Right renal cortex interstitium (tissue), 3 donors: ENCODE results near the gene NR3C2. TPM values are rescaled to one million over a fixed set of nuclear protein-coding genes. Genes with fewer than 3 reads are reported as not detected.

Source experiments
- DNase-seq, 3 donors: peaks; one replicate each; pipeline ENCODE4 v3.0.0-alpha.2; 2013; ENCODE audit warnings: low read depth in 3 of 3, low spot score in 2 of 3
- polyA plus RNA-seq, 3 donors: library from polyadenylated mRNA; unstranded; fragments of 120-200 nt; gene quantifications; one replicate each; pipeline ENCODE4 v1.2.1, GENCODE V29; 2013; ENCODE audit not compliant: insufficient read length in 3 of 3

The NR3C2 gene
- polyA plus RNA-seq, 3 donors: 15.8 to 17.8 (median 17.6) TPM

DNA sequence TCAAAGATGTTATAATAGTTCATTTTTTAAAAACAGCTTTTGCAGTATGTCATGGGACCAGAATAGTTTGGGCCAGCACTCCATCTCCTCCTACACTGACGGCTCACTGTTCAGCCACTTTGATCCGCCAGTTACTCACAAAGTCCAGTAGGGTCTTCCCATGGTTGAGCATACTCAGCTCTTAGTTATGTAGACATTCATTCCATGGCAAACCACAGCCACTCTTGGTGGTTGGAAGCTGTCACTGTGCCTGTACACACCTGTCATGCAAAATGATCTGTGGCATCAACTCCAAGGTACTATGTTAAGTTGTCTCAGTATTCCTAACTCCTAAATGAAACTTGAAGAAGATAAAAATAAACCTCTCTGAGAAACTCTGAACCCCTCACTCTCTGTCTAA is 127.2 kb downstream of the NR3C2 start:
- DNase-seq: no peak

DNA sequence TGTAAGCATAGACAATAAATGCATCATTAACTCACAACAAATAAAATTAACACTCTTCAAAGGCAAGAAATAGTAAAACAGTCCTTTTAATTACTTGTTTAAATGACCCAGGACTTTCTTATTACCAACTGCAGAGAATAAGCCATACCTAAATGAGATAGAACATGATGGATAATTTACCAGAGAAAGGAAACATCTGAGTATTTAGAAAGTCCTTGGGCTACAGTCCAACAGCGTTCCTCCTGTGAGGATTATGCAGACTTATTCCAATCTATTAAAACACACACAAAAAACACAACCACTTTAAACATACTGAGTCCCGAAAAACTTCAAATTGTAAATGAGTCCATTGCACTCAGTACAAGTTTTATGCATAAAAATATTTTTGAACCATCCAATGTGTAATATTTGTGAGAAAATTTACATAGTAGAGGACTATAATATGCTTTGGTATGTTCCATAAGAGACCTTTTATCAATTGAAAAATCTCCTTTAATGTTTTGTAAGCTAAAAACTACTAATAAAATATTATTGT is 129.2 kb downstream of the NR3C2 start:
- no peak for DNase-seq

DNA sequence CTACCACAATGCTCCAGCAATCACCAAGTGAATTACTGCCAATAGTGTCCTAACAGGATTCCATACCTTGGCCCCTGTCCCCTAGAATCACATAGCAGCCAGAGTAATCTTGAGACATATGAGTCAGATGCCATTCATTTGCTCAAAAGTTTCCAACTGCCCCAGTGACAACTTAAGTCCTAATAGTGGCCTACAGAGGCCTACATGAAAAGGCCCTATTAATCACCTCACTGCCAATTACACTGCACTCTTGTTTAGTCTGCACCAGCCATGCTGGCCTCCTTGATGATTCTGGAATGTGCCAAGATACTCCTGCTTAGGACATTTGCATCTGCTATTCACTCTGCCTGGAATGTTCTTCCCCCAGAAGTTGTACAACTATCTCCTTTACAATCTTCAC is 130.7 kb downstream of the NR3C2 start:
- DNase-seq: no peak

DNA sequence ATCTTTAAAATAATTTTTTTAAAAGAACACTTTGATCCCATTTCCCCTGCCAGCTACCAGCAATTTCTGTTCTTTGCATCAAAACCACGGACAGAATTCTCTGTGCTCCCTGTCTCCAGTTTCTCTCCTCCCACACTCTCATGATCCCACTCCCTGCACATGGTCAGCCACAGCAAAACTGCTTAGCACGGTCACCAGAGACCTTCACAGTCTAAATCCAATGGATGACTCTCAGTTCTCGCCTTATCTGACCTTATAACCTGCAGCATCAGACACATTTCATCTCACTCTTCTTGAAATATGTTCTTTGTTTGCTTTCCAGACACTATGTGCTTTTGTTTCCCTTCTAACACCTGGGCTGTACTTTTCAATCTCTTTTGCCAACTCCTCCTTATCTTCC is 131.5 kb downstream of the NR3C2 start:
- DNase-seq: no peak

DNA sequence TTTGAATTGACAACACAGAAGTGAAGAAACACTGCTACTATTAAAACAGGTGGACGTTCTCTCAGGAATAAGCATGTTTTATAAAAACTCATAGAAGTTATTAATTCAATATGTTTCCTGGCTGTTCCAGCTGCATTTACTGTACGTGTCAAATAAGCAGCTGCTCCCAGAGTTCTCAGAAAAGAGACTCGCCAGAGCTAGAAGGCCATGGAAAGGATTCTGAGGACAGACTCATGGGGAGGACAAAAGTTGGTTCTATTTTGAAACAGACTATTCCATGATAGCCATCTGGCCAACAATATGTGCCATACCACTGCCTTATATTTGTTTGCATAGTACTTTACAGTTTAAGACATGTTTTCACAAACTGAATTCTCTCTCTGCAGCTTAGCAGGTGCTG is 136.5 kb downstream of the NR3C2 start:
- no peak for DNase-seq

DNA sequence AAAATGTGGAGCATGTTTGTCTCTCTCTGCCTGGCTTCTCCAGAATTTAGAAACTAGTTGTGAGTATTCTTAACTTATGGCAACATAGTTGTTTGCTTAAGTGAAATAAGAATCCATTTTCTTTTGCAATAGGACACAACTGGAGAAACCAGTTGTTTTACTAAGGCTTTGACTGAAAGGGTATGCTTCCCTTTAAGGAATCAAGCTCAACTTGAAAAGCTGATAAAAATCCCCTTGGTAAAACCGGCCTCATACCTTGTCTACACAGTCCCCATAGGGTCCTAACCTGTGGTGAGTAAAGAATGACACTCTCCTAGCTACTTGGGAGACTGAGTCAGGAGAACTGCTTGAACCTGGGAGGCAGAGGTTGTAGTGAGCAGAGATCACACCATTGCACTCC is 139.8 kb downstream of the NR3C2 start:
- no peak for DNase-seq

DNA sequence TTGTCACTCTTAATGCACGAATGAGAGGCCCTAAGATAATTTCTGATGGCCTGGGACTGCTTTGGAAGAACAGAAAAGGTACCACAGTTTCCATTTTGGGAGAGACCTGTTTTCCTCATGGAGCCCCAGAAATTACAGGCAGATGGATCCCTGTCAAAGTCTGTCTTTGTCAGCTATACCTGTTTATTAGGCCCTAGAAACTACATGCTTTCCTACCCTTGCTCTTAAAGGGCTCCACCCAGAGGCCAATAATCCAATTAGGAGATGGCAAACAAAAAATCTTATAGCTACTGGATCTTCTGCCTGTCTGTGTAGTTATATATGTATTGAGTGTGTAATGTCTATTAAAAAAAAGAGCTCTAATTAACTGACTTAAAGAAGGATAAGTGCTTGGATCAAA is 141.3 kb downstream of the NR3C2 start:
- no peak for DNase-seq

DNA sequence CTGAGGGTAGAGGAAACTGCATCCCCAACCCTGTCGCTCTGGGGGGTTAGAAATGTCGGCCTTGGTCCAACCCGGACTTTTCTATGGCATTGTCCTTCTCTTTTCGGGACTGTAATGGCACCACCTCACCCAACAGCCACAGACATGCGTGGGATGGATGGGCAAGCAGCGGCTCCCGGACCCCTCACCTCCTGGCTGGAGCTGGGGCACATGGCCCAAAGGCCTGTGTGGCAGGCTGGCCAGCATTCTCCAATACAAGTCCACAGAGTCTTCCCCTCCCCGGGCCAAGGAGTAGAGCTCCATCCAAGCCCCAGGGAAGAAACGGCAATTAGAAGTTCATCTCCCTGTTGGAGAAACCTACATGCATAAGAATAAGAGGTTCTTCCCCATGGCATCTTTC is 142.9 kb downstream of the NR3C2 start:
- no peak for DNase-seq

DNA sequence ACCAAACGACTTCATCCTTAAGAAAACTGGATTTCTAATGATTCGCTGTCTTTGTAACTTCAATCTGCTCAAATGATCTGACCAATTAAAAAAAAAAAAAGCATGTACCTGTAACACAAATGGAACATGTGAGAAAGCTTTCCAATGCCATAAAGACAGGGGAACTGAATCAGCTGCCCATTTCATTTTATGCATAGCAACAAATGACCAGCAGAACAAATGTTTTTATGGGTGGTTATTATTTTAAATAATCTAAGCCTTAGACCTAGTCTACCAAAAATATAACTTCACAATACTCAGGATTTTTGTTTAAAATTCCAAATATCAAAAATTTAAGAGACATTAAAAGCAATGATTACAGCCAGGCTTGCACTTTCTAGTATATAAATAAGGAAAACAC is 145.7 kb downstream of the NR3C2 start:
- no peak for DNase-seq

DNA sequence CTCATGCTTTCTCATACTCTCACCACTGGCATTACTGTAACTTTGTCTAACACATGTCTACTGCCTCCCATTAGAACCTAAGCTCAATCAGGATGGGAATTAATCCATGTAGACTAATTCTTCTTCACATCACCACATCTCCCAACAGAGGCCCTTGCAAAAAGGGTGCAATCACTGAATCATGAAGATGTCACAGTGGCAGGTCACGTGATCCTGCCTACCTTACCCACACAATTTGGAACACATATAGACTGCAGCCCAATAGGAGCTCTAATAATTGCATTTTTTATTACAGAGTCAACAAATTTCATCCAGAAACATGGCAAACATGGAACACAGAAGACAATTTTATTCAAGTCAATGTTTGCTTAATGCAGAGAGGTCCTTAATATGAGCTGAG is 146.6 kb downstream of the NR3C2 start:
- no peak for DNase-seq

DNA sequence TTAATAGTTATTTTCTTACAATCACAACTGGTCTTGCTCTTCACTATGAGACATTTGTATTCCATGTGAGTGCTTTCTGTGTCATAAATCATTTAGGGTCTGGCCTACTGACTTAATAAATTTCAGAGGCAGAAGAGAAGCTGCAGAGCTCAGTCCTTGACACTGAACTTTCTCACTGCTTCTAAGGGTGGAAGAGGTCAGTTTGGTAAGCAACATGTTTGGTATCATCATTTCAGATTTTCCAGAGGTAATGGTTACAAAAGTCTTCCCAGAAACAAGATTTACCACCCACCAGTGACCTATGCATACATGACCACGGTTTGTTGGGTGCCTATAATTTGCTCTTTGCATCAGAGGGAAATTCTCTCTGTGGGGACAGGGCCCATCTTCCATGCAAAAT is 148.6 kb downstream of the NR3C2 start:
- DNase-seq: no peak

DNA sequence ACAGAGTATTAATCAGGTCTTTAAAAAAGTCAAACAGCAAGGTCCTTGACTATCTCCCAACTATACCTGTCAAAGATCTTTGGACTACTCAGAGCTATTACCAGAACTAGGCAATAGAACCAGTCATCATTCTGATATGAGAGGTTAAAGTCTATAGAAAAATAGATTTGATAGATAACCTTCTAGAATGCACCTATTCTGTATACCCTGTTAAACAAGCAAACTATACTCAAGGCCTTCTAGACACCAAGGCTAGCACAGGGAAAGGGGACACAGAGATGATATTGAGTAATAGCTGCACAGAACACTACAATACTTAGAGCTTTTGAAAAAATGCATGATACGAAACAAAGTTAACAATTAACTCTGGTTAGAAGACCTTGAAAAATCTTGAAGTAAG is 149.5 kb downstream of the NR3C2 start:
- no peak for DNase-seq

DNA sequence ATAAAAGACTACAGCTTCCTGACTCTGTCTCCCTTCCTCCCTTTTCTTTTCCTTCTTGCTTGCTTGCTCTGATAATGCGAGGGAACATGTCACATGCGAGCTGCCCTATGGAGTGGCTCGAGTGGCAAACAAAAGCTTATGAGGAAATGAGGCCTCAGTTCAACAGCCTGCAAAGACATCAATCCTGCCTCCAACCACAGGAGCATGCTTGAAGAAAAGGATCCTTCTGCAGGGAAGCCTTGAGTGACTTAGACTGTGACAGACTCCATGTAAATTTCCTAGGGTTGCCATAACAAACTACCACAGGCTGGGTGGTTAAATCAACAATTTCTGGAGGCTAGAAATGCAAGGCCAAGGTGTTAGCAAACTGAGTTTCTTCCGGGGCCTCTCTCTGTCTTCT is 152.5 kb downstream of the NR3C2 start:
- DNase-seq: no peak

DNA sequence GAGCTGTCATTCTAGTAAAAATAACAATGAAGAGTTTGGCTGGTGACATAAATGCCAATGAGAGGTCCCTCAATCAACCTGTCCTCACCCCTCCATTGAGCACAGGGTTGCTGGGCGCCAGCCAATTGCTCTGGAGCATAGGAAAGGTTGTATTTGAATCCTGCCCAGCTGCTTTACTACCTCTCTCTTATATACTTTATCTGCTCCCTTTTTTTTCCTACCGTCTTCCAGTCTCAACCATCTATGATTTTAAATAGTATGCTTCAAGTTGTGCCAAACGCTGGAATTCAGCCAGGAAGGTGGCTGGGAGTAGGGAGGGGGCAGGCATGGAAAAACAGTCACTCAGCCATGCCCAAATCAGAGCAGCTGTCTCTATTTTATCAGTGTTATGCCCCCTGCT is 153.8 kb downstream of the NR3C2 start:
- no peak for DNase-seq

DNA sequence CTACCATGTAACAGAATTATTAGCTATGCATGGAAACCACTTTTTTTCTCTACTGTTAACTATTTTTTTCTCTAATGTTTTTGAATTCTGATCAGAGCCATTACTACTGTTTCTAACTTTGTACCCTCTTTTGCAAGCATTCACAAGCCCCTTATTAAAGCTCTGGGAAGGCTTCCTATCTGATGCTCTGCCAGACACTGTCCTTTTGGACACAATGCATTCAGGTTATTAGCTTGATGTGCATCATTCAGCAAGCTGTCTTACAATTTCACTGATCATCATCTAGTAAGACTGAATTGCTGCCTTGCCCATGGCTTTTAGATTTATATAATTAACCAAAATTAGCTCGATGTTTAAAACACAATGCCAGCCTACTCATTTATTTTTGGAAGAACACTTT is 155.1 kb downstream of the NR3C2 start:
- no peak for DNase-seq

DNA sequence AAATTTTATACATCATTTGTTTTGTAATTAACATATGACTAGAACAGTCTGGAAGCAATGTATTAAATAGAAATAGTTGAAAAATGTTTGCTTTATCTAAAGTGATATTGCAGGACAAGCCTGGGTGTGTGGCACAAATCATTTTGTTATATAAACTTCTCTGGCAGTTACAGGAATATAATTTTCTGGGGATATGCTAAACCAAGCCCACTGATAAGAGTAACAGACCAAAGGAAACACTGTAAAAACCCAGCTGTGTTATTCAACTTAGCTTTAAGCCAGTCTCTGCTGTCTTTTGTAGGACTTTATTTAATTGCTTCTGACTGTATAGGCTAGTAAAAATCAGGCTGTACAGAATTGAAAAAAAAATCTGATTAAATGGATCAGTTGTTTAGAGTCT is 156.2 kb downstream of the NR3C2 start:
- DNase-seq: no peak

DNA sequence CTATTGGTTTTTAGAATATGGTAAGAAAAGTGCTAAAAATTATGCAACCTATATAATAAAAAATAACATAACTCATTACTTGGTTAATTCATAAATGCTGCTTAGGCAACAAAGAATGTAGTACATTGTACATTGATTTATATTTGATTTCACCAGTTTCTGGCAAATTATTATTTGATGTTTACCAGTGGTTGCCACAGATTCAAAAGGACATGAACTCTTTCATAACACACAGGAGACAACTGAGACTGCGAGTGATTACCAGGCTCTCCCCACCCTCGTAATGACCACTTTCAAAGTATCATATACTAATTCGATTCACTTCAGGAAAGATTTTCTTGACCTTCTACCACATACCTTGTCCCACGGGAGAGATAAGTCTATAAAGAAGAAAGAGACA is 158.5 kb downstream of the NR3C2 start:
- DNase-seq: no peak

DNA sequence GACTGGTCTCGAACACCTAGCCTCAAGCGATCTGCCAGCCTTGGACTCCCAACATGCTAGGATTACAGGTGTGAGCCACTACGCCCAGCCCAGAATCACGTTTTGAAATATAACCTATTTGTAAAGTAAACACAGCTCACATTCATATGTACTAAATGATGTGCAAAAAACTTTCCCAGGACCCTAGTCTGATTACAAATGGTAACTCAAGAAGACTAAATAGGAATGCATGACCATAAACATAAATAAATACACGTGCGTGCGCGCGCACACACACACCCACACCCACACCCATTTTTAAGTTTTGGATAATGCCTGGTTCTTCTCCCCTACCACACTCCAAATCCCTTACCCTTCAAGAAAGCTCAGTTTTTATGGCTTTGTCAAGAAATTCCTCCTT is 163.9 kb downstream of the NR3C2 start:
- DNase-seq: no peak

DNA sequence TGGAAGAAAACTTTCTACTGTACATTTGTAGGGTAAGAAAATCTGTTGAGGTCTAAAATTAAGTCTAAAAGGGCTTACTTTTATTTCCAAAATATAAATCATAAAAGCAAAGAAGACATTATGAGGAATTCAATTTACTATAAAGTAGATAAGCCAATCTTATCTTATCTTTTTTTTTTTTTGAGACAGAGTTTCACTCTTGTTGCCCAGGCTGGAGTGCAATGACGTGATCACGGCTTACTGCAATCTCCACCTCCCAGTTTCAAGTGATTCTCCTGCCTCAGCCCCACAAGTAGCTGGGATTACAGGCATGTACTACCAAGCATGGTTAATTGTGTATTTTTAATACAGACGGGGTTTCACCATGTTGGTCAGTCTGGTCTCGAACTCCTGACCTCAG is 166.9 kb downstream of the NR3C2 start:
- no peak for DNase-seq

DNA sequence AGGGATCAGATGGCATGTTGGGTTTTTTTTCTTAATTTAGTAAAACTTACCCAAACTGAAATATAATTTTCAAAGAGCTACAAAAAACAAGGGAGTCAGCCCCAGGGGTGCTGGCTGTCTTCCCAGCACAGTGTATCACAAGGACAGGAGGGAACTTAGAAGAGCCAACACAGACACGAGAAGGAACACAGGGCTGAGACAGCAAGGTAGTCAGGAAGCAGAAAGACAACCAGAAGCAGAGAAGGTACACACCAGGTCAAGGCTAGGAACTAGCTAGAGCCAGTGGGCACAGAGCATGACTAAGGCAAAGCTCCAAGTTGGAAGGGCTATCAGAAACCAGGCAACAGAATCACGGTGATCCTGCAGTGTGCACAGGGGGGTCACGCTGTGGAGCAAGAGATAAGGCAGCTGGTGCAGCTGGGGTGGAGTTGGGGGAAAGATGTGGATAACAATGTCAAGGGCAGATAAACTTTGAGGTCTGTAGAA is 168.7 kb downstream of the NR3C2 start:
- DNase-seq: no peak

DNA sequence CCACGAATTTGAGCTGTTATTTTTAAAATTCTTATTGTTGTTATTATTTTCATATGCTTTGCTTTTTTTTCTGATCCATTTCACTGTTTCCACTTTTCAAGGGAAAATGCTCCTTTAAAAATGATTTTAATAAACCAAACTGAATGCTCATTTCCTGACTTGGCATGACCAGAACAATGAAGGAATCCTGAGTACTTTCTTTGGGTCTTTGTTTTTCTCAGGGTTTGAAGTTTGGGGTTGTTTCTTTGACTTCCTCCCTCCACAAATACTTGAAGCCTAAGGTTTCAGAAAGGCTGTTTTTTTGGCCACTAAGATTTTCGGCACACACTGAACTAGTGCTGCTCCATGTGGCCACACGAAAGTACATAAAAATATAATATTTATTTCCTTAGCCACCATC is 171.0 kb downstream of the NR3C2 start:
- DNase-seq: no peak

DNA sequence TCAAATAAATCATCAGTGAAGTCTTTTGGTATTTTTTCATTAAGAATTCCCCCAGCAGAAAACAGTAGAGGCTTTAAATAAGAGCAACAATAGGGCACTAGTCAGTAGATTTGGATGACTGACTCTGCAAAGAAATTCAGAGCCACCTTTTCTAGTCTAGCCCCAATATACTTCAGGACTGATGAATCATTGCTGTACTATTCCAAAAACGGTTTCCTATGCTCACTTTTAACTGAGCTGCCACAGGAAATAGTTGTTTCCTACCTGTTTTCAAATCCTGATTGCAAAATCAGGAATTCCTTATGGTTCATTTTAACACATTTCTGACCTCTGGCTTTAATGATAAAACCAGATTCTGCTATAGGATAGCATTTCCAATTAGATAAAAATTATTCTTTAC is 171.6 kb downstream of the NR3C2 start:
- DNase-seq: no peak

DNA sequence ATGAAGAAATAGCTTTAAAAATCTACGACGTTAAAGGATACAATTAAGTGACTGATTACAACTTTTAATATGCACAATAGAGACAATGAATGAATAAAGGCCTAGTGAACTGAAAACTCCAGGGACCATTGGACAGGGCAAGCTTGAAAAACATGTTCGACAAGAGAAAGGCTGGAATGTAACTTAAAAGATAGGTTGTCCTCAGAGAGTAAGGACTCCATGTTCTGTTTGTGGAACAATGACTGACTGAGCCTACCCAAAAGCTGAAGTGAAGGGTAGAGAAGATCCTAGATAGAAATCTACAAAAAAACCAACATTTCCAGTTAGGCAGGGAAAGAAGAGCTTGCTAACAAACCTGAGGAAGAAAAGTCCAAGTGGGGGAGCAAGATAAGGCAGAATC is 173.4 kb downstream of the NR3C2 start:
- no peak for DNase-seq

DNA sequence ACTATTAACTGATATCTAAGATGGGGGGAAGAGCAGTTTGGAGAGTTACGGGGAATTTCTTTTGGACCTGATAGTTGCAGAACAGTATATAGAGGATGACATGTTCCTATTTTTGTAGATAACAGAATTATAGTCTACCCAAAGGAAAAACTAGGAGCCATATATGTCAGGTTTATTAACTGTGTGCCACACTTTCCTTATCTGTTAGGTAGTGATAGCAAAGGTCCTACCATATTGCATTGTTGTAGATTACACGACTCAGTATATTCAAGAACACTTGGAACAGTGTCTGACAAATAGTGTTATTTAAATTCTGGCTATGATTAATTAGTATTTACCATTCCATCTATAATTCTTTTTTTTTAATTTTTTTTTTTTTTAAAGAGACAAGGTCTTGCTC is 175.3 kb downstream of the NR3C2 start:
- no peak for DNase-seq
